GM19240 (cell line): ENCODE data around the gene CALML6.

Experiments used
- DNase-seq: peaks from one replicate; pipeline ENCODE4 v3.0.0; 2011; ENCODE audit warnings: low spot score; ENCODE audit not compliant: insufficient read length

The CALML6 gene

DNA sequence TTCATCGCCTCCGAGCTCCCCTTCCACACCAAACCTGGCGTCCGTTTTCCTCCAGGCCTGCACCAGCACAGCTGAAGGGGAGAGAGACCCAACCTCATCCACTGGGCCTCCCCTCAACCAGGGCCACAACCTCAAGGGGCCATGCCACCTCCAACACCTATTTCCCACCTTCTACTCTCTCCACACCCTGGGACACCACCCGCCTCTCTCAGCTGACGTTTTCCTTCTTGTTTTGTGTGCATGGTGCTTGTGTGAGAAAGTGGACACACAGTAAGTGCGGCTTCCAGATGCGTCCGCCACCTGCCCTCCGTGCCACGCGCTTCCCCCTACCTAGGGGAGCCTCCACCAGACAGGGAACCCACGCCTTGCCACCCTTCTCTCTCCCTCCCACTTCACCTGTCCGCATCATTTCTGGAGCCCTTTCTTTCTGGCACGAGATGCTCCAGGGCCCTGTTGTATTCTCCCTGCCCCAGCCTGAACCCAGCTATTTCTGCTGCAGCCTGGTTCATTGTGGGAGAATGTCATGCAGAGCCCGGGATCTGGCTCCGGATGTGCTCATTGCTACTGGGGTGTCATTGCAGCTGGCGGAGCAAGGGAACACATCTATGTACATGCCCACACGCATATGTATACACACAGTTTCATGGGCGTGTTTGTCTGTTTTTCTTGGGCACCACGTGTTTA is 22.8 kb upstream of the CALML6 start:
- no peak for DNase-seq

DNA sequence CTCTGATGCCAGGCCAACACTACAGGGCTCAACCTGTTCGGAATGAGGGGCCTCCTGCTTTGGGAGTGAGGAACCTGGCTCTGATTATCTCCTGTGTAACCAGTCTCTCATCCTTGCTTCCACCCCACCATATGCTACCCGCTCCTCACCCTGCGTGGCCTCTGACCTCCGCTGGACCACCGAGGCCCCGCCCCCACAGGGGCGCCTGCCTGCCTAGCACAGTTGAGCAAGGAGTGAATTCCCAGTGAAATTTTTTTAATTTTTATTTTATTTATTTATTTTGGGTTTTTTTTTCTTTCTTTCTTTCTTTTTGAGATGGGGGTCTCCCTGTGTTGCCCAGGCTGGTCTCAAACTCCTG is 22.3 kb upstream of the CALML6 start:
- DNase-seq, result no peak

DNA sequence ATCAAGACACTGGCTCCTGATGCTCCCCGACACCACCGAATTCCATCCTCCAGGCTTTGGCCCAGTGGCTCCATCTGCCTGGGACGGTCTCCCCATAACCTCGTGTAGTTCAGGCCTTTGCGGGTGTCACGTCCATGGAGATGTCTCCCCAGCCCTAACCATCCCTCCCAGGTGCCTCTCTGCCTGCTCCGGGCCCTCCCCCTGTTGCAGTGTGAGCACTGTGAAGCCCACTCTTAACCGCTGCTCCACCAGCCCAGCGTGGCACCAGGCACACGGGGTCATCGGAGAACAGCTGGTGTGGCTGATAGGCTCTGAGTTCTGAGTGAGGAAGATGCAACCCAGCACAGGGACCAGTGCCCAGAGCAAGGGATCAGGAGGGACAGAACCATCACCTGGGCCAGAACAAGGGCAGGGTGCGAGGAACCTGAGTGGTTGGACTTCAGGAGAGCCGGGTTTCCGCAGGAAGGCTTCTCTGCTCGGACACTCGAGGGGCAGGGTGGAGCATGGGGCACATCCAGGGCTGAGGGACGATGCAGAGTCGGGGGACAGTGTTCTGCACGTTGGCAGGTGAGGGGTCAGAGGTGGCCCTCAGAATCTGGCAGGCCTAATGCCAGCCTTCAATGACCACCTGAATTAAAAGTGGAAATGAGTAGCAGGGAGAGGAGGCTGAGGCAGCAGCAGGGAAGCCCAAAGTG is 21.6 kb upstream of the CALML6 start:
- no peak for DNase-seq

GRCh38 chr1:1893997-1894353 is 21.1 kb upstream of the CALML6 start:
- DNase-seq, result no peak

DNA sequence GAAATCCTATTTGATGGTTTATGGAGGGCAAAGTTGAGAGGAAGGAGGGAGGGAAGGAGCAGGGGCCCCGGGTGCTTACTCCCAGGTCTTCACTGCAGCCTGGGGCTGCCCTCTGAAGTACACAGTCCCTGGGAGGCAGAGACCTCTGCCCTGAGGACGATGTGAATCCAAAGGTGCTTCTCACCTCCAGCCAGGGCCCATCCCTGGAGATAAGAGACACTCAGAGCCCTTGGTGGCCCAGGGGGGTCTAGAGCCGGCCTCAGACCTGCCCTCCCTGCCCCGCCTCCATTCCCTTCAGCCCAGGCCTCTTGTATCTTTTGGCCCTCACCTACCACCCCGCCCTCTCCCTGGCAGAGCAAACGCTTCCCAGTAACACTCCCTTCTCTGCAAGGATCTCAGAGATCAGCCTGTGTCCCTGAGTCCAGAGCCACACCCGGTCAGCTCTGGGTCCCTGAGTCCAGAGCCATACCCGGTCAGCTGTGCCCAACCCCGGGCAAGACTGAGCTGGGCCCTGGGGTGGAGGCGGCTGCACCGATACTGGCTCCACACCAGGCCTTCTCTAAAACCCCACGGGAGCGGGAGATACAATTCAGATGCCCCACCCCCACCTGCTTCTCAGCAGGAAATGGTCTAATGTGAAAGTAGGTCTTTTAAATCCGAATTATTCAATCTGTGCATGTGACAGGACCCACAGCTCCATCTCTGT is 20.6 kb upstream of the CALML6 start:
- DNase-seq, result no peak

GRCh38 chr1:1895060-1895418 is 20.0 kb upstream of the CALML6 start:
- DNase-seq, result no peak

DNA sequence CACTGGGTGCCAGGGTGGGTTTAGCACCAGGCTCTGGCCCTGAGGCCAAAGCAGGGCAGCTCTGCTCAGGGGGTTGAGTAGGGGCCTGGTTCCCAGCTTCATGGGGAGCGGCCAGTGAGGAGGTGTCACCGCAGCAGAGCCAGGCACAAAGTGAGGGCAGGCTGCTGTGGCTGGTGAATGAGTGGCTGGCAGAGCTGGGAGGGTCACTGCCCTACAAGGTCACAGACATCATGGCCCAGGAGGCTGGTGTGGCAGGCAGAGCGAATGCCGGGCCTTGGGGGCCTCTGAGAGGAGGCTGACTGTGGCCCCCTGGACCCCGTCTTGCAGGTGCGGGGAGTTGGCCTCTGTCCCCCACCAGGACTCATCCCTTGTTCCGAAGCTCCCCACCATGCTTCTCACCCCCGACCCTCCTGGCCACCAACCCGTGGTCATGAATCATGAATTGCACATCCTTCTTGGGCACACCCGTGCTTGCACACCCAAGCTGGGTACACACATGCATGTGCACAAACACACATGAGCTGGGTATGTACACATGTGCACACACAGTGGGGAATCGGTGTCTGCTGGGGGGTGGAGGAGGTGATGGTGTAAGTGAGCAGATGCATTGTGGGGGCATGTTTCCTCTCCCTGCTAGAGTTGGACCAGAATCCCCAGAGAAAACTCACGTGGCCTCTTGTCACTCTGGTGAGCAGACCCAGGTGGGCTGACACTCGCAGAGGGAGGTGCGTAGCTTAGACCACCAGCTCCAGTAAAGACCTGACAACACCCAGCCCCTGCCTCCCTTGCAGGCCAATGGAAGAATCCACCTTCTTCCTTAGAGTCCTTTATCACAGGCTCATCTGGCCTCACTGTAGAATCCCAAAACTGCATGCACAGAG is 19.4 kb upstream of the CALML6 start:
- no peak for DNase-seq

DNA sequence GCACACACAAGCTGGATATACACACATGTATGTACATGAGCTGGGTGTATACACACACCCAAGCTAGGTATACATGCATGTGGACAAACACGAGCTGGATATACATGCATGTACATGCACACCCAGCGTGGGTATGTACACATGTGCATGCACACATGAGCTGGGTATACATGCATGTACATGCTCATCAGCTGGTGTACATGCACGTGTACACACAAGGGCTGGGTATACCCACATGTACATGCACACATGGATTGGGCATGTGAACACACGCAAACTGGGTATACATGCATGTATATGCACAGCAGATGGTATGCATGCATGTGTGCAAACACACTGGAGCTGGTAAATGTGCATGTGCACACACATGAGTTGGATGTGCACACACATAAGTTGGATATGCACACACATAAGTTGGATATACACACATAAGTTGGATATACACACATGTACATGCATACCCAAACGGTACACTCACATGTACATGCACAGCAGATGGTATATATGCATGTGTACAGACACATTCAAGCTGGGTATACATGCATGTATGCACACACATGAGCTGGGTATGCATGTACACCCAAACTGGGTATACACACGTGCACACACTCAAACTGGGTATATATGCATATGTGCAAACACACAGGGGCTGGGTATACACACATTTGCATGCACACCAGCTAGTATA is 16.7 kb upstream of the CALML6 start:
- DNase-seq, result no peak

GRCh38 chr1:1899266-1899966 is 15.6 kb upstream of the CALML6 start:
- no peak for DNase-seq

DNA sequence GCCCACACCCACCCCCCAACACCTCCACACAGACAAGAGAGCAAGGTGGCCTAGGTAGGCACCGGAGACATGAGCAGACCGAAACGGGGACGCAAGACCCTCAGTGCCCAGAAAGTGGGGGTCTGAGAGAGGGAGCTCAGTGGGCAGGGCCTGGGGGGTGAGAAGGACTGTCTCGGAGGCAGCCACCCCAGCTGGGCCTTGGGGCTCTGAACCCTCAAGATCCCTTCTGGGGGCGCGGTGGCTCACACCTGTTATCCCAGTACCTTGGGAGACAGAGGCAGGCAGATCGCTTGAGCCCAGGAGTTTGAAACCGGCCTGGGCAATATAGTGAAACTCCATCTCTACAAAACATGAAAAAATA is 15.1 kb upstream of the CALML6 start:
- DNase-seq, result no peak

DNA sequence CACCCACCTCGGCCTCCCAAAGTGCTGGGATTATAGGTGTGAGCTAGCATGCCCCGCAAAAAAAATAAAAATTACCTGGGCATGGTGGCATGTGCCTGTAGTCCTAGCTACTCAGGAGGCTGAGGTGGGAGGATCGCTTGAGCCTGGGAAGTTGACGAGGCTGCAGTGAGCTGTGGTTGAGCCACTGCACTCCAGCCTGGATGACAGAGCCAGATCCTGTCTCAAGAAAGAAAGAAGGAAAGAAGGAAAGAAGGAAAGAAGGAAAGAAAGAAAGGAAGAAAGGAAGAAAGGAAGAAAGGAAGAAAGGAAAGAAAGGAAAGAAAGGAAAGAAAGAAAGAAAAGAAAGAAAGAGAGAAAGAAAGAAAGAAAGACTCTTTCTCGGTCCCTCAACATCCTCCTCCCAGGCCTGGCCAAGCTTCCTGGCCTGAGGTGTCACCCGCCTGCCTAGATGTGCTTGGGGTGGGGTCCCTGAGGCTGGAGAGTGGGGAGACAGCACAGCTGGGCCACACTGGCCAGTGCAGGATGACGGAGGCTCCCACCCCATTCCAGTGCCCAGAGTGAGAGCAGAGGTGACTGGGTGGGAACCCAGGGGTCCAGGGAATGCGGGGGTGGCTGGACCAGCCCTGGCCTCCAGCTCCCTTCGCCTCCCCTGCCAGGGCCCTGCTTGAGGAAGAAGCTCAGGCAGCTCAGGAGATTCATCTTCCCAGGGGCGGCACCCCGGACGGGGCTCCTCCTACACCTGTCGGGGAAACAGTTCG is 14.0 kb upstream of the CALML6 start:
- no peak for DNase-seq

DNA sequence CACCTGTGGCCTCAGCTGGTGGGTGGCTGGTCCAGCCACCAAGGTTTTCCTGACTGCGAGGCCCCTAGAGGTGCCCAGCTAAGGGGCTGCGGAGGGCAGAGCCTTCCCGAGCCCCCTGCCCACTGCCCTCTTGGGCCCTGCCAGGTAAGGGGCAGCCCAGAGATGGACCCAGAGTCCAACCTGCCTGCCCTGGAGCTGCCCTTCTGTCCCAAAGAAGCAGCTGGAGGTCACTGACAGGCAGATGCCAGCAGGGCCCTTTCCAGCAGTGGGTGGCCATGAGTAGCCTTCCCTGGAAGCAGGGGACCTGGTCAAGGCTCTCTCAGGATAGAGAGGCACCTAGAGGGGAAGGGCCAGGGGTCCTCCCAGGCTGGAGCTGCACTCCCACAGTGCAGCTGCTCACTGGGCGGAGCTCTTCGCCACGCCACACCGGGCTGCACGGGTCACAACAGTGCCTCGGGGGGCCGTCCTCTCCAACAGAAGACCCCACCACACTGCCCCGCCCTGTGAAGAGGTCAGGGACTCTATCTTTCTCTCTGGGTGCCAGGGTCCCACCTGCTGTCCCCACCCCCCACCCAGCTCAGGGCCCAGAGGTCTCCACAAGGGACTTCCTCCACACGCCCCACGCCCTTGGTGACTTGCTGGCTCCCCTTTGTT is 13.3 kb upstream of the CALML6 start:
- DNase-seq, result no peak

- no peak for DNase-seq
Observed at GRCh38 chr1:1903224-1903623, 11.8 kb upstream of the CALML6 start.

DNA sequence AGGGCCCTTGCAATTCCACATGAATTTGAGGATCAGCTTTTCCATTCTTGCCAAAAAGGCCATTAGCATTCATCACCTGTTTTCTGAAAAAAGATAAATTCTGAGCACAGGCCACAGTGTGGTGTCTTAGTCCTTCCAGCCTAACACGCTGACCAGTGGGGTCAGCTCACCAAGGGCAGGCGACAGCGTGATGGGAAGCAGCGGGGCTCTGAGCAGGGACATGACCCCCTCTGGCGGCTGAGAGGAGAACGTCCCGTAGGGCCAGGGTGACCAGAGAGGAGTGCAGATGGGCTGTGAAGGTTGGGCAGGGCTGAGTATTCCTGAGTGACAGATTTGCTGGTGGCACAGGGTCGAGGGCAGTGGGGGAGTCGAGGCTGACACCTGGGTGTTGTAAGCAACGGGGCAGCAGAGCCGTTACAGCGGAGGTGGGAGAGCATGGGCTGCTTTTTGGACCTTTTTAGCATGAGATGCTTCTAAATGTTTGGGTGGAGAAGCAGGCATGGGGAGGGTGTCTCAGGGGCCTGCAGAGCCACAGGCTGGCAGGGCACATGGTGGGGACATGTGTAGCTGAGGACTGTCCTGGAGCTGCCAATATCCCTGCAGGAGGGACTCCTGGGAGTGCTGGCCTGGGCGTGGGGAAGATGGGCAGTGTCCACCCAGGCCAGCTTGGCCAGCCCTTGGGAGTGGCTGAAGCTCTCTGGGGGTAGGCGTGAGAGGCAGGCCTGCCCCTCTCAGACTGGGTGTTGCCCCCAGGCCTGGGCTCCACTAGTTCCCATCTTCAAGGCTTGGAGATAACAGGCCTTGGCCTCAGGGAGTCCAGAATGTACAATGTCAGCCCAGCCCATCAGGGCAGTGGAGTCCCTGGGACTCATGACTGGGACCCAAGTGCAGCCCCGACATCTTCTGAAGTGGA is 8.6 kb upstream of the CALML6 start:
- peak; percentile 71 for DNase-seq

GRCh38 chr1:1907098-1907736 is 7.8 kb upstream of the CALML6 start:
- DNase-seq, result no peak

GRCh38 chr1:1908506-1908791 is 6.6 kb upstream of the CALML6 start:
- DNase-seq, result no peak

- DNase-seq, result no peak
Observed at GRCh38 chr1:1910033-1910465, 5.0 kb upstream of the CALML6 start.

- DNase-seq, result no peak
Observed at GRCh38 chr1:1910651-1911331, 4.3 kb upstream of the CALML6 start.
